H1 (cell line): Measurements from ENCODE around the gene IFNL2. TPM values are rescaled to one million over a fixed set of nuclear protein-coding genes. Genes with fewer than 3 reads are reported as not detected.

Experiments used
- CTCF ChIA-PET: fragments of 300-600 bp; sonication (Branson Sonifier 250); formaldehyde crosslinking; loops from one replicate; lab custom pipeline; 2021; ENCODE audit not compliant: partially characterized antibody; lab: Charles Lee
- POLR2A ChIA-PET: fragments of 300-600 bp; sonication (Branson Sonifier 250); formaldehyde crosslinking; loops from one replicate; lab custom pipeline; 2021; ENCODE audit warnings: inconsistent platforms; ENCODE audit not compliant: partially characterized antibody; lab: Charles Lee
- DNase-seq, 2 experiments: peaks; one replicate each; pipeline versions ENCODE4 v3.0.0 to v3.0.0-alpha.2; 2010 to 2022; ENCODE audit warnings: low spot score in 2 of 2, low read depth in 1 of 2, mixed read lengths in 1 of 2
- FAIRE-seq: peaks from 2 replicates; lab custom pipeline; 2011; peaks lifted over from hg19 to GRCh38; lab: Jason Lieb, UNC
- H2AFZ ChIP-seq: 2 replicates; pipeline ENCODE4 v1.8.1; 2012; ENCODE audit warnings: low read length, inconsistent platforms
- H2AK5ac ChIP-seq: 2 replicates; pipeline ENCODE4 v1.6.1; 2013; ENCODE audit warnings: low read depth, low read length
- H2BK120ac ChIP-seq: replicated peaks from 2 replicates; pipeline ENCODE3; 2013; ENCODE audit warnings: low read depth, low read length, inconsistent platforms
- H2BK12ac ChIP-seq: 2 replicates; pipeline ENCODE4 v1.6.1; 2013; ENCODE audit warnings: low read depth, low read length
- H2BK15ac ChIP-seq: 2 replicates; pipeline ENCODE4 v1.6.1; 2013; ENCODE audit warnings: low read length
- H2BK20ac ChIP-seq: 2 replicates; pipeline ENCODE4 v1.6.1; 2013; ENCODE audit warnings: low read length
- H2BK5ac ChIP-seq: 2 replicates; pipeline ENCODE4 v1.6.1; 2013; ENCODE audit warnings: low read depth, low read length
- H3K14ac ChIP-seq: 2 replicates; pipeline ENCODE4 v1.6.1; 2013; ENCODE audit warnings: inconsistent platforms; ENCODE audit not compliant: insufficient read length
- H3K18ac ChIP-seq: 2 replicates; pipeline ENCODE4 v1.6.1; 2013; ENCODE audit warnings: low read length; ENCODE audit errors: extremely low read depth
- H3K23ac ChIP-seq: 2 replicates; pipeline ENCODE4 v1.6.1; 2013; ENCODE audit warnings: inconsistent platforms; ENCODE audit not compliant: insufficient read length
- H3K23me2 ChIP-seq: 2 replicates; pipeline ENCODE4 v1.6.1; 2013; ENCODE audit warnings: low read depth, low read length
- H3K27ac ChIP-seq: 2 replicates; pipeline ENCODE4 v1.6.1; 2011; ENCODE audit warnings: low read depth, low read length, inconsistent platforms
- H3K27me3 ChIP-seq, 4 experiments: replicated peaks in 1 of 4; 1 replicate in 1 of 4; 2 replicates in 3 of 4; pipeline versions ENCODE4 v1.6.1 to v1.8.1; 2011 to 2013; ENCODE audit warnings: low read length in 3 of 4, mild to moderate bottlenecking in 3 of 4, inconsistent platforms in 2 of 4, mixed read lengths in 2 of 4, moderate library complexity in 1 of 4; ENCODE audit not compliant: control insufficient read depth in 3 of 4, insufficient read depth in 3 of 4; ENCODE audit errors: extremely low read depth in 1 of 4
- H3K36me3 ChIP-seq, 4 experiments: 2 replicates each; pipeline versions ENCODE4 v1.6.1 to v1.8.1; 2011 to 2013; ENCODE audit warnings: mild to moderate bottlenecking in 4 of 4, low read length in 3 of 4, moderate library complexity in 2 of 4, control low read depth in 1 of 4, inconsistent platforms in 1 of 4; ENCODE audit not compliant: insufficient read depth in 4 of 4, control insufficient read depth in 2 of 4
- H3K4ac ChIP-seq: replicated peaks from 2 replicates; pipeline ENCODE3; 2013; ENCODE audit warnings: low read length, low read depth, mixed read lengths, inconsistent platforms; ENCODE audit not compliant: insufficient read length
- H3K4me1 ChIP-seq, 4 experiments: replicated peaks in 1 of 4; 1 replicate in 1 of 4; 2 replicates in 3 of 4; pipeline versions ENCODE4 v1.6.1 to v1.8.1; 2011 to 2013; ENCODE audit warnings: low read length in 3 of 4, inconsistent platforms in 2 of 4, mixed read lengths in 1 of 4; ENCODE audit not compliant: insufficient read depth in 4 of 4, control insufficient read depth in 3 of 4
- H3K4me2 ChIP-seq, 2 experiments: 2 replicates each; pipeline versions ENCODE4 v1.6.1 to v1.8.1; 2011 to 2013; ENCODE audit warnings: low read depth in 2 of 2, low read length in 2 of 2, control low read depth in 1 of 2, inconsistent platforms in 1 of 2, mild to moderate bottlenecking in 1 of 2; ENCODE audit not compliant: insufficient read depth in 1 of 2
- H3K4me3 ChIP-seq, 4 experiments: fragments of 200-600, 300-600 bp in 1 of 4; sonication (generic), shearing (Covaris generic), sonication (Bioruptor Twin) in 1 of 4; 2 replicates each; pipeline versions ENCODE4 v1.5.1 to v1.8.1; 2011 to 2016; ENCODE audit warnings: low read length in 4 of 4, low read depth in 3 of 4, control low read depth in 2 of 4, inconsistent platforms in 2 of 4, mild to moderate bottlenecking in 2 of 4, mixed read lengths in 1 of 4, moderate library complexity in 1 of 4; ENCODE audit not compliant: insufficient read depth in 2 of 4; ENCODE audit errors: extremely low read depth in 1 of 4
- H3K56ac ChIP-seq: replicated peaks from 2 replicates; pipeline ENCODE3; 2013; ENCODE audit warnings: low read depth, mild to moderate bottlenecking, mixed read lengths, low read length, inconsistent platforms; ENCODE audit not compliant: insufficient read length
- H3K79me1 ChIP-seq: 2 replicates; pipeline ENCODE4 v1.6.1; 2013; ENCODE audit warnings: low read depth, low read length, control low read depth
- H3K79me2 ChIP-seq, 2 experiments: 2 replicates each; pipeline versions ENCODE4 v1.6.1 to v1.8.1; 2012 to 2013; ENCODE audit warnings: low read length in 2 of 2, mild to moderate bottlenecking in 2 of 2, inconsistent platforms in 1 of 2; ENCODE audit not compliant: insufficient read depth in 2 of 2, control insufficient read depth in 1 of 2
- H3K9ac ChIP-seq, 4 experiments: replicated peaks in 1 of 4; 1 replicate in 1 of 4; 2 replicates in 3 of 4; pipeline versions ENCODE4 v1.6.1 to v1.8.1; 2011 to 2013; ENCODE audit warnings: low read depth in 3 of 4, low read length in 3 of 4, control low read depth in 2 of 4, mild to moderate bottlenecking in 2 of 4, moderate library complexity in 2 of 4, inconsistent platforms in 1 of 4; ENCODE audit errors: extremely low read depth in 1 of 4
- H3K9me3 ChIP-seq, 2 experiments: 2 replicates each; pipeline versions ENCODE4 v1.6.1 to v1.8.1; 2012 to 2013; ENCODE audit warnings: mild to moderate bottlenecking in 2 of 2, moderate library complexity in 2 of 2, control low read depth in 1 of 2, inconsistent platforms in 1 of 2, low read depth in 1 of 2, low read length in 1 of 2, mixed read lengths in 1 of 2; ENCODE audit not compliant: insufficient read depth in 2 of 2
- H4K20me1 ChIP-seq, 2 experiments: replicated peaks in 1 of 2; 2 replicates each; pipeline versions ENCODE3 to v1.8.1; 2011 to 2013; ENCODE audit warnings: inconsistent platforms in 2 of 2, low read length in 2 of 2, mild to moderate bottlenecking in 1 of 2; ENCODE audit not compliant: insufficient read depth in 2 of 2, control insufficient read depth in 1 of 2
- H4K5ac ChIP-seq: 2 replicates; pipeline ENCODE4 v1.6.1; 2013; ENCODE audit warnings: low read length, low read depth, mixed read lengths, inconsistent platforms; ENCODE audit not compliant: insufficient read length
- H4K8ac ChIP-seq: 2 replicates; pipeline ENCODE4 v1.8.0; 2013; ENCODE audit warnings: mild to moderate bottlenecking, moderate library complexity, low read length, inconsistent platforms; ENCODE audit not compliant: insufficient read depth; ENCODE audit errors: extremely low read depth
- H4K91ac ChIP-seq: replicated peaks from 2 replicates; pipeline ENCODE3; 2013; ENCODE audit warnings: low read length, mixed read lengths, inconsistent platforms; ENCODE audit not compliant: insufficient read length
- EGR1 ChIP-seq: IDR thresholded peaks from 2 replicates; pipeline ENCODE4 v1.6.1; 2011; ENCODE audit warnings: low read depth, low read length, borderline replicate concordance
- MAX ChIP-seq: IDR thresholded peaks from 2 replicates; pipeline ENCODE4 v1.6.1; 2012; ENCODE audit warnings: inconsistent platforms
- USF2 ChIP-seq: IDR thresholded peaks from 2 replicates; pipeline ENCODE4 v1.6.1; 2011; ENCODE audit warnings: low read length, improper control_type of control experiment
- WGBS, 2 experiments: shearing (Covaris generic) in 1 of 2; methylation state at CpG; one replicate each; pipeline versions ENCODE4 v1.1.6 to v1.1.7; 2013 to 2015; ENCODE audit warnings: low lambda C conversion rate in 2 of 2, mixed read lengths in 2 of 2, inconsistent platforms in 1 of 2, low coverage in 1 of 2, missing lambda C conversion rate in 1 of 2; ENCODE audit not compliant: insufficient replicate concordance in 2 of 2, insufficient coverage in 1 of 2, insufficient read length in 1 of 2; ENCODE audit errors: extremely low coverage in 1 of 2, missing lambda C conversion rate in 1 of 2; 5-methylcytosine and 5-hydroxymethylcytosine counted together
- polyA plus RNA-seq, 7 experiments: library from polyadenylated mRNA; depleted of rRNA in 3 of 7; stranded (reverse) in 5 of 7; unstranded in 2 of 7; fragments of >200 nt in 5 of 7; fragments of 200-250 nt in 2 of 7; gene quantifications; 1 replicate in 5 of 7; 2 replicates in 1 of 7; 4 replicates in 1 of 7; pipeline versions ENCODE4 v1.2.1 to v1.2.3, GENCODE V29; 2011 to 2013; ENCODE audit warnings: missing spikeins in 2 of 7, mixed read lengths in 2 of 7
- total RNA-seq: library from RNA; stranded (reverse); fragmentation: NEBNext Ultra II Directional; extraction: Animal tissue kit (Norgen Biotek cat#: 25700); gene quantifications from 2 replicates; pipeline ENCODE4 v1.2.1, GENCODE V29; 2021
- TF ChIP-seq, protein P1 (sequence below): IDR thresholded peaks from 2 replicates; pipeline ENCODE4 v1.6.1; 2012; ENCODE audit warnings: low read length, inconsistent platforms
- TF ChIP-seq, protein P2 (sequence below): IDR thresholded peaks from 2 replicates; pipeline ENCODE4 v1.6.1; 2012; ENCODE audit warnings: inconsistent platforms

Gene IFNL2
- total and polyA plus RNA-seq, 2 of the 8 experiments (the other 6 are each of a cell fraction or from before 2014, with no cell fraction given), result not detected

DNA sequence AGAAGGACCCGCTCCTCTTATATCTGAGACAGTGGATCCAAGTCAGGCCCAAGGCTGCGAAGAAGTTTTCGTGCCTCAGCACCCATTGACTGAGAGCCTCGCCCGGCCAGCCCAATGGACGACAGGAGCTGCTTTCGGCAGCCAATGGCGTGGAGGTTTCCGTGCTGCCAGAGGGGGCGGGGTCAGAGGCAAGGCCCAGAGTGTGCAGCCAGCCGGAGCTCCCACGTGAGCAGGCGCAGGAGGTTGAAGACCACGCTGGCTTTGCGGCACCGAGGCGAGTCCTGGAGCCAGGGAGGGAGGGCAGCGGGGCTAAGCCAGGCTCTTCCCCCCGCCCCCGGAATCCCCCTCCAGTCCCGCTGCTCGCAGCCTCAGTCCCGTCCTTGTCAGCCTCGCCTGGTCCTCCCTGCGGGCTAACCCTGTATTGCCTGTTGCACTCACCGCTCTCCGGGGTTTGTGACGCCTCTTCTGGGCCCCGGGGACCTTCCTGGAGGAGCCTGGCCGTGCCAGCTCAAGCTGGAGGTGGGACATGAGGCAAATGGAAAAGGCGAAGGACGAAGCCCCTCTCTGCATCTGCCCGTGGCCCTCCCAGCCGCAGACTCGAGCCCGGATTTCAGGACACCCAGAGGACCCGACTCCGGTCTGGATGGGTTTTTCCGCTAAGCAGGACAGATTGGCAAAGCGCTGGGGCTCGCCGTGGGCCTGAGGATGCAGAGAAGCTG, 21.1 kb upstream of the IFNL2 start:
- Histone ChIP-seq H3K4me2 (peak overlapping the region; percentile 32 to 81), H3K4ac (no peak overlapping the region), H3K79me1 (no peaks in the 10 kb centered on the region), H2BK20ac (no peak overlapping the region), H2AK5ac (no peak overlapping the region), H3K56ac (no peak overlapping the region), H3K4me3 (peak overlapping the region in 2 of 4 experiments; percentile 29 to 51; a peak in 3 of 8 replicates), H2BK12ac (no peak overlapping the region), H3K9me3 (peaks cover 0 to 3% of the 10 kb centered on the region in 2 experiments; a peak in 1 of 4 replicates), H3K4me1 (peaks cover 0 to 14% (median 7%) of the 10 kb centered on the region in 4 experiments; a peak in 5 of 7 replicates), H3K27ac (no peak overlapping the region), H2BK15ac (no peak overlapping the region), H2BK120ac (no peak overlapping the region), H4K5ac (no peak overlapping the region), H4K8ac (peak overlapping the region; percentile 31; the same call in 1 of the 2 replicates), H3K23me2 (peaks cover 8% of the 10 kb centered on the region; the same call in 1 of the 2 replicates), H4K20me1 (peaks cover 0 to 5% of the 10 kb centered on the region in 2 experiments), H3K36me3 (no peaks in the 10 kb centered on the region), H3K18ac (no peak overlapping the region), H3K9ac (no peak overlapping the region), H2AFZ (peak overlapping the region; percentile 28; the same call in 1 of the 2 replicates), H3K27me3 (peaks cover 29 to 43% (median 36%) of the 10 kb centered on the region in 4 experiments), H3K79me2 (no peaks in the 10 kb centered on the region), H3K23ac (no peak overlapping the region), H4K91ac (no peak overlapping the region), H3K14ac (no peak overlapping the region), H2BK5ac (no peak overlapping the region)
- peak in 1 of 2 experiments; percentile 85 for DNase-seq
- POLR2A ChIA-PET, result interaction anchor here (0.8 kb wide), 1 partner anchor 79 kb away, joined by 3 read pairs; no protein-coding TSS in a partner anchor
- 18% methylated on average over 25 of the region's 42 CpGs; no CpG with 5 or more reads in 1 of the 2 experiments for WGBS, 2 experiments
- FAIRE-seq, result no peak
- CTCF ChIA-PET, result interaction anchor here (0.6 to 1.6 kb wide), 8 partner anchors 15 to 135 kb away, joined by 3 to 5 read pairs (median 4); no protein-coding TSS in a partner anchor
- TF ChIP-seq MAX, result peak; percentile 93
- no peak for TF ChIP-seq EGR1
- TF ChIP-seq USF2, result 0 out of 2 replicates have a peak, but pooled peaks have one; percentile 17
- TF ChIP-seq, protein P1, sequence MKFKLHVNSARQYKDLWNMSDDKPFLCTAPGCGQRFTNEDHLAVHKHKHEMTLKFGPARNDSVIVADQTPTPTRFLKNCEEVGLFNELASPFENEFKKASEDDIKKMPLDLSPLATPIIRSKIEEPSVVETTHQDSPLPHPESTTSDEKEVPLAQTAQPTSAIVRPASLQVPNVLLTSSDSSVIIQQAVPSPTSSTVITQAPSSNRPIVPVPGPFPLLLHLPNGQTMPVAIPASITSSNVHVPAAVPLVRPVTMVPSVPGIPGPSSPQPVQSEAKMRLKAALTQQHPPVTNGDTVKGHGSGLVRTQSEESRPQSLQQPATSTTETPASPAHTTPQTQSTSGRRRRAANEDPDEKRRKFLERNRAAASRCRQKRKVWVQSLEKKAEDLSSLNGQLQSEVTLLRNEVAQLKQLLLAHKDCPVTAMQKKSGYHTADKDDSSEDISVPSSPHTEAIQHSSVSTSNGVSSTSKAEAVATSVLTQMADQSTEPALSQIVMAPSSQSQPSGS, result no peak
- TF ChIP-seq, protein P2, sequence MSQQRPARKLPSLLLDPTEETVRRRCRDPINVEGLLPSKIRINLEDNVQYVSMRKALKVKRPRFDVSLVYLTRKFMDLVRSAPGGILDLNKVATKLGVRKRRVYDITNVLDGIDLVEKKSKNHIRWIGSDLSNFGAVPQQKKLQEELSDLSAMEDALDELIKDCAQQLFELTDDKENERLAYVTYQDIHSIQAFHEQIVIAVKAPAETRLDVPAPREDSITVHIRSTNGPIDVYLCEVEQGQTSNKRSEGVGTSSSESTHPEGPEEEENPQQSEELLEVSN, result peak; percentile 83
